ENCODE data around the gene LANCL2.

The LANCL2 gene

DNA sequence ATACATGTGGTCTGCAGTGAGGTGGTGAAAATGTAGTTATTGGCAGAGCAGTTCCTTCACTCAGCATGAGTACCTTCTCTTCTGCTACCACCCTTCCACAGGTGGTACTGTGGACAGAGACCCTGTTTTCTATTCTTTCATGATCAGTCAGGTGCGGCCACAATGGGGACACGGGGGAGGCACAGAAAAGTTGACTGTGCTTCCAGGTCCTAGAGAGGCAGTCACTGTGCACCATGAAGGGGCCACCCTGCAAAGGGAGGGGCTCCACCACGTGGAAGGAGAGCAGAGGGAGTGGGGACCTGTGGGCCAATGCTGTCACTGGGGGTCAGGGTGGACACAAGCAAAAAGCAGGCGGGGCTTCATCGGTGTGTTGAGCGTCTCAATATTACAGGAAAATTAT lies 3.6 kb upstream of the LANCL2 start:
- DNase-seq (ENCODE audit: low read depth in 2 of 2), result no peak

DNA sequence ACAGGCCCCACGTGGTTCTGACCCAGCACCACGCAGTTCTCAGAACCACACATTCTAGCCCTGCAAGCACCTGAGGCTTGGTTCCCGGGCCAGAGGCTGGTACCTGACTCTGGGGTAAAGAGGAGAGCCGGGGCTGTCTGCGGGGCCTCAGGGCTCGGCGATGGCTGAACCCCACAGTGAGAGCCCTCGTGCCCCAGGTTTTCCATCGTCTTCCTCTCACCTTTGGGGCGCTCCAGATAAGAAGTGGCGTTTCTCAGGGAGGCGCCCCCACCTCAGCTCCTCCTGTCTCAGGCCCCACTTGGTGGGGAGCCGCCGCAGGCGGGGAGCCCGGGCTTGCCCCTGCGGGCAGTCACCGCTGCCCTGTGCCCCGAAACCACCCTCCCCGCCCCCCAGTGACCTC lies 2.2 kb upstream of the LANCL2 start:
- DNase-seq (ENCODE audit: low read depth in 2 of 2), result no peak

GRCh38 chr7:55363386-55364170 lies 1.6 kb upstream of the LANCL2 start:
- no peak for DNase-seq (ENCODE audit: low read depth in 2 of 2)

DNA sequence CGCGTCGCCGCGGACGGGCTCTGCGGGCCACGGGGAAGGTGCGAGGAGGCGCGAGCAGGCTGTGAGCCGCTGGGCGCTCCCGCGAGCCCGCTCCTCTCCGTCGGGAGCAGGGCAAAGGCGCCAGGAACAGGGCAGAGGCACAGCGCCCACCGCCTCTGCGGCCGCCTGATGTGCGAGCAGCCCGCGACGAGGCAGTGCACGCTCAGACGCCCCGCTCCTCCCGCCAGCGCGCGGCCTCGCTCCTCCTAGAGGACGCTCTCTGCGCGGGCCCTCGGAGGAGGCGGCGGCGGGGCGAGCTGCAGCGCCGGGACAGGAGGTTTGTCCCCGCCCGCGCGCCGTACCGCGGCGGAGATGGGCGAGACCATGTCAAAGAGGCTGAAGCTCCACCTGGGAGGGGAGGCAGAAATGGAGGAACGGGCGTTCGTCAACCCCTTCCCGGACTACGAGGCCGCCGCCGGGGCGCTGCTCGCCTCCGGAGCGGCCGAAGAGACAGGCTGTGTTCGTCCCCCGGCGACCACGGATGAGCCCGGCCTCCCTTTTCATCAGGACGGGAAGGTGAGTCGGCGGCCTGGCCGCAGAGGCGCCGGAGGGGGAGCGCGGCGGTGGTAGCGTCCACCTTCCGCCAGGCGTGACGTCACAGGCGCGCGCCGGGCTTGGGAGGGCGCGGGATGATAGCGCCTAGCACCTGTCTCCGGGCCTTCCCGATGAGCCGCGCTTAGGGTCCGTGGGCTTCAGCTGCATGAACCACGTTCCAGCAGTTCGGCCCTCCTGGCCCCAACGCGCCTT lies 731 bp downstream of the LANCL2 start:
- DNase-seq (ENCODE audit: low read depth in 2 of 2), result peak; percentile 89

- no peak for DNase-seq (ENCODE audit: low read depth in 2 of 2)
These were observed 1.4 kb downstream of the LANCL2 start for GRCh38 chr7:55366461-55367070.

- DNase-seq (ENCODE audit: low read depth in 2 of 2), result no peak
These were observed 2.2 kb downstream of the LANCL2 start for GRCh38 chr7:55367283-55367840.

- no peak for DNase-seq (ENCODE audit: low read depth in 2 of 2)
These were observed 4.6 kb downstream of the LANCL2 start for GRCh38 chr7:55369427-55370400.

GRCh38 chr7:55374213-55374612 lies 9.1 kb downstream of the LANCL2 start:
- no peak for DNase-seq (ENCODE audit: low read depth in 2 of 2)

DNA sequence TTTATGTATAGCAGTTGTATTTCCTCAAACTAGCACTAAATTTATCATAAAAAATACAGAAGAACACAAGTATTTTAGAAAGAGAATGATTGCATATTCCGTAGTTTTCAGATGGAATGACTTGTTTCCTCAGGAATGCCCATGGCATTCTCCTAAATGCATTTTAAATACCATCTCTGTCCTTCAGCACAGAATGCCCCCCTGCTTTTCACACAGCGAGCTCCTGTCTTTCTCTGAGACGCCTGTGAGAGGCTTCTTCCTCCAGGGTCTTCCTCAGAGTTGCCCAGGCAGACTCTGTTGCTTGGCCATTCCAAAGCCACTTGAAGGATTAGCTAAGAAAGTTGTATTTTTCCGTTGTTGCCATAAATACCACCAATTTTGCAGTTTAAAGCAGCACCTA lies 10.1 kb downstream of the LANCL2 start:
- DNase-seq (ENCODE audit: low read depth in 2 of 2), result no peak

- no peak for DNase-seq (ENCODE audit: low read depth in 2 of 2)
These were observed 12.2 kb downstream of the LANCL2 start for GRCh38 chr7:55377162-55377817.

DNA sequence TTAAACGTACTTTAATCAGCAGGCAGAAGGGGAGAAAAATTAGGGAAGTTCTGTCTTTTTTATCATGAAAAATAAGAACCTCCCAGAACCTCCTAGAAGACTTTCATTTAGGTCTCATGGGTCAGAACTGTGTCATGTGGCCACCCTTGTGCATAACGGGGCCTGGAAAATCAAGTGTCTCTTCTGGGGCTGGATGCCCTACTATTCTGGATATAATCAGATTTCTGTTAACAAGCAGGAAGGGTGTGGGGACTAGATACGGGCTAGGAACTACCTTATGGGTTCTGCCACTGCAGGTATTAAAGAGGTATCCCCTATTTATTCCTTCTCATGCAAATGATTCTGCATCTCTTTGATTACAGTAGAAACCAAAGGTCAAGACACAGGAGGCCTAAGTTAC lies 14.1 kb downstream of the LANCL2 start:
- no peak for DNase-seq (ENCODE audit: low read depth in 2 of 2)

DNA sequence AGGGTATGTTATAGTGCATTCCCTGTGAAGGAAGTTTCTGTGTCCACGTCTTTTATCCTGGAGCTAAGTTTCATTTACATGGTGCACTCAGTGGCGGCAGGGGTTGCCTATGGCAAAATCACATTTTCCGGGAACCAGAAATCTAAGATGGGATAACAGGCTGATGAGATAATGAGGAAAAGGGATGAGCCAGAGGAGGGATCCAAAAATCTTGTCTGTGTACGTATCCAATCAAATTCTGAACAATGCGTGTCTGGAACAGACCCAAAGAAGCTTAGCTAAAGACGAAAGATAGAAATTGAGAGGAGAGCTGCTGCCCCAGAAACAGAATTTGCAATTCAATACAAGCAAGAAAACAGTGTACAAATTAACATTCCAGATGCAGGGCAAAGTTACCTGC lies 16.1 kb downstream of the LANCL2 start:
- DNase-seq (ENCODE audit: low read depth in 2 of 2), result no peak

- no peak for DNase-seq (ENCODE audit: low read depth in 2 of 2)
These were observed 16.6 kb downstream of the LANCL2 start for GRCh38 chr7:55381696-55382095.

GRCh38 chr7:55382251-55382650 lies 17.1 kb downstream of the LANCL2 start:
- no peak for DNase-seq (ENCODE audit: low read depth in 2 of 2)

GRCh38 chr7:55386541-55386940 lies 21.4 kb downstream of the LANCL2 start:
- no peak for DNase-seq (ENCODE audit: low read depth in 2 of 2)

- no peak for DNase-seq (ENCODE audit: low read depth in 2 of 2)
These were observed 22.2 kb downstream of the LANCL2 start for GRCh38 chr7:55387062-55387965.

GRCh38 chr7:55396233-55396785 lies 31.2 kb downstream of the LANCL2 start:
- DNase-seq (ENCODE audit: low read depth in 2 of 2), result no peak

GRCh38 chr7:55397617-55398016 lies 32.5 kb downstream of the LANCL2 start:
- DNase-seq (ENCODE audit: low read depth in 2 of 2), result no peak

DNA sequence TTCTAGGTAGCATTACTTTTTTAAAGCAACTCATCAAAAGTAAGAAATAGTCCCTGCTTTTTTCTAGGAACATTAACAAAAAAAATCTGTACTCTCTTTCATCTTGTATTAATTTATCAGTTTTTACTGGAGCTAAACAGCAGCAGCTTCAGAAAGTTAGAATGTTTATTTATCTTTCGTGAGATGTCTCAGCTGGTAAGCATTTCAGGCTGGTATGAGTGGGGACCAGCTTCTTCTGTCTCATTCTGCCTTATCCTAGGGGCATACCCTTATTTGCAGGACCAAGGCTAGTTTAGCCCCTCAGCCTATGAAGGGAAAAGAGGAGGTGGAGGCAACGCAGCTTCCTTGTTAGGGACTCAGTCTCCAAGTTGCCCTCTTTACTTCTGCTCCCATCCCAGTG lies 35.1 kb downstream of the LANCL2 start:
- DNase-seq (ENCODE audit: low read depth in 2 of 2), result no peak
